Left ventricle myocardium superior (tissue), 1 donor: ENCODE measurements around the gene IFNB1. TPM values are rescaled to one million over a fixed set of nuclear protein-coding genes. Genes with fewer than 3 reads are reported as not detected.

Experiments
- total RNA-seq: library from RNA; stranded (reverse); fragmentation: NEBNext Ultra II Directional; extraction: Animal tissue kit (Norgen Biotek cat#: 25700); gene quantifications from one replicate; pipeline ENCODE4 v1.2.1, GENCODE V29; 2021
- donor health status: DM: no; HTN: yes; CAD: no; lungs with severe emphysema.

IFNB1 gene
- total RNA-seq, 1 donor from 2014 or later, result not detected

Other genes starting within 250 kb of the IFNB1 start
- gene HACD4, start 46.3 kb downstream of the IFNB1 start, total RNA-seq, result 0.89 TPM
- gene IFNW1, start 63.9 kb upstream of the IFNB1 start, total RNA-seq, result not detected
- not detected for gene IFNA21, start 88.7 kb upstream of the IFNB1 start, total RNA-seq
- not detected for gene IFNA4, start 109.6 kb upstream of the IFNB1 start, total RNA-seq
- not detected for gene IFNA7, start 124.3 kb upstream of the IFNB1 start, total RNA-seq
- not detected for gene IFNA10, start 129.2 kb upstream of the IFNB1 start, total RNA-seq
- gene IFNA16, start 139.4 kb upstream of the IFNB1 start, total RNA-seq, result not detected
- not detected for gene IFNA17, start 150.3 kb upstream of the IFNB1 start, total RNA-seq
- gene IFNA14, start 162.1 kb upstream of the IFNB1 start, total RNA-seq, result not detected
- not detected for gene IFNA5, start 227.4 kb upstream of the IFNB1 start, total RNA-seq